ENCODE measurements around the gene MACF1. TPM values are rescaled to one million over a fixed set of nuclear protein-coding genes. Genes with fewer than 3 reads are reported as not detected.

Gene MACF1
- total RNA-seq, 2 donors from 2014 or later = 273 to 278 TPM

DNA sequence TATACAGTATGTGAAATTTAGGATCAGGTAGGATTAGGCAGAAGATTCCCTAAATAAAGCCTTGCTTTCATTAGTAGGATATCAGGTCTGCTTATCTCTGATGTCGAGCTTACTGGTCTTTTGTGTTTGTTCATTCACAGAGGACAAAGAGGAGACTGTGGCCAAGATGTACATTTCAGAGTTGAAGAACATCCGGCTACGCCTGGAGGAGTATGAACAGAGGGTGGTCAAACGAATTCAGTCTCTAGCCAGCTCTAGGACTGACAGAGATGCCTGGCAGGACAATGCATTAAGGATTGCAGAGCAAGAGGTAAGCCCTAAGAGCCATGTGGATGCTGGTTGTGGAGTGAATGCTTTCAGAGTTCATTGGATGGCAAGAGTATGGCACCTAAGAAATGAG lies 106.2 kb downstream of the MACF1 start:
- Histone ChIP-seq H3K4me3 (no peak overlapping the region), H3K36me3 (peaks cover 83% of the 10 kb centered on the region), H3K27me3 (no peaks in the 10 kb centered on the region), H3K4me1 (no peaks in the 10 kb centered on the region), H3K9me3 (no peaks in the 10 kb centered on the region), H3K27ac (no peak overlapping the region)
- TF ChIP-seq, protein P1, sequence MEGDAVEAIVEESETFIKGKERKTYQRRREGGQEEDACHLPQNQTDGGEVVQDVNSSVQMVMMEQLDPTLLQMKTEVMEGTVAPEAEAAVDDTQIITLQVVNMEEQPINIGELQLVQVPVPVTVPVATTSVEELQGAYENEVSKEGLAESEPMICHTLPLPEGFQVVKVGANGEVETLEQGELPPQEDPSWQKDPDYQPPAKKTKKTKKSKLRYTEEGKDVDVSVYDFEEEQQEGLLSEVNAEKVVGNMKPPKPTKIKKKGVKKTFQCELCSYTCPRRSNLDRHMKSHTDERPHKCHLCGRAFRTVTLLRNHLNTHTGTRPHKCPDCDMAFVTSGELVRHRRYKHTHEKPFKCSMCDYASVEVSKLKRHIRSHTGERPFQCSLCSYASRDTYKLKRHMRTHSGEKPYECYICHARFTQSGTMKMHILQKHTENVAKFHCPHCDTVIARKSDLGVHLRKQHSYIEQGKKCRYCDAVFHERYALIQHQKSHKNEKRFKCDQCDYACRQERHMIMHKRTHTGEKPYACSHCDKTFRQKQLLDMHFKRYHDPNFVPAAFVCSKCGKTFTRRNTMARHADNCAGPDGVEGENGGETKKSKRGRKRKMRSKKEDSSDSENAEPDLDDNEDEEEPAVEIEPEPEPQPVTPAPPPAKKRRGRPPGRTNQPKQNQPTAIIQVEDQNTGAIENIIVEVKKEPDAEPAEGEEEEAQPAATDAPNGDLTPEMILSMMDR (IDR thresholded peaks at IDR 0.05) = no peak
- DNase-seq (ENCODE audit: low spot score) = no peak

DNA sequence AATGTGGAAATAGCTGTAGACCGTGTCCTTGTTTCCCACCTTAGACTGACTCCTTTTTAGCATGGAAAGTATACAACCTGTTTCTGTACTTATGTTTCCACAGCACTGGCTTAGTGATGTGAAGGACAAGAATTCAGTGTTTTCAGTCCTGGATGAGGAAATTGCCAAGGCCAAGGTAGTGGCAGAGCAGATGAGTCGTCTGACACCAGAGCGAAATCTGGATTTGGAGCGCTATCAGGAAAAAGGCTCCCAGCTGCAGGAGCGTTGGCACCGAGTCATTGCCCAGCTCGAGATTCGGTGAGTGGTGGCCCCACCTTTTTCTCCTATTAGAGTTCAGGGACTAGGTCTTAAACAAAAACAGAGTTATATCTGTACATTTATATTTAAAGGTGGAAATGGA lies 112.6 kb downstream of the MACF1 start:
- no peak overlapping the region for H3K4me3 ChIP-seq
- no peaks in the 10 kb centered on the region for H3K9me3 ChIP-seq
- H3K36me3 ChIP-seq = peaks cover 96% of the 10 kb centered on the region
- H3K27me3 ChIP-seq = no peaks in the 10 kb centered on the region
- peak overlapping the region in 1 of 2 donors; percentile 26 for H3K27ac ChIP-seq
- no peak for DNase-seq (ENCODE audit: low spot score)
- H3K4me1 ChIP-seq = peaks cover 0 to 4% of the 10 kb centered on the region in 2 donors
- TF ChIP-seq, protein P1 (IDR thresholded peaks at IDR 0.05) = no peak

DNA sequence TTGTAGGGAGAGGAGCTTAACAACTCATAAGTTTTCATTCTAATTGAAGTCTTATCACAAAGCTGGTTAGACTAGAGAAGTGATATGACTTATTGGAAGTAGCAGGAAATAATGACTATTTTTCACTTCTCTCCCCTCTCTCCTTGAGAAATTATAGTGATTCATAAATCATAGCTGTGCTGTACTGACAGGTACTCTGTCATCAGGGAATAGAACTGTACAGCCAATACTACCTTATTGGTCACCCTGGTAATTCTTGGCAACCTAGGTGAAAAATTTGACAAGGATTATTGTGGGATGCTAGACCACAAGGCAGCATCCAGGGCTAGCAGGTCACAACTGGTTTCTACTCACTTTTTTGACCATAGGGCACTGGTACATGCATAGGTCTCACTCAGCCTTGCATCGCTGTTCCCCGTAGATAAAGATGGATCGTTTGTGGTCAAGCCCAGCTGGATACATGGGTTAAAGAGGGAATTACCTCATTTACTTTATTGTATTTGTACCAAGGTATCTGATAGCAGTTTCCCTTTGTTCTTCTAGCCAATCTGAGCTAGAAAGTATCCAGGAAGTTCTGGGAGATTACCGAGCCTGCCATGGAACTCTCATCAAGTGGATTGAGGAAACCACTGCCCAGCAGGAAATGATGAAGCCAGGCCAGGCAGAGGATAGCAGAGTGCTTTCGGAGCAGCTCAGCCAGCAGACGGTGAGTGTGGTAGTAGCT lies 113.6 kb downstream of the MACF1 start:
- H3K27me3 ChIP-seq = no peaks in the 10 kb centered on the region
- peaks cover 0 to 4% of the 10 kb centered on the region in 2 donors for H3K4me1 ChIP-seq
- no peak overlapping the region for H3K27ac ChIP-seq
- TF ChIP-seq, protein P1 (IDR thresholded peaks at IDR 0.05) = no peak
- DNase-seq (ENCODE audit: low spot score) = no peak
- H3K9me3 ChIP-seq = no peaks in the 10 kb centered on the region
- H3K36me3 ChIP-seq = peaks cover 97% of the 10 kb centered on the region
- no peak overlapping the region for H3K4me3 ChIP-seq

DNA sequence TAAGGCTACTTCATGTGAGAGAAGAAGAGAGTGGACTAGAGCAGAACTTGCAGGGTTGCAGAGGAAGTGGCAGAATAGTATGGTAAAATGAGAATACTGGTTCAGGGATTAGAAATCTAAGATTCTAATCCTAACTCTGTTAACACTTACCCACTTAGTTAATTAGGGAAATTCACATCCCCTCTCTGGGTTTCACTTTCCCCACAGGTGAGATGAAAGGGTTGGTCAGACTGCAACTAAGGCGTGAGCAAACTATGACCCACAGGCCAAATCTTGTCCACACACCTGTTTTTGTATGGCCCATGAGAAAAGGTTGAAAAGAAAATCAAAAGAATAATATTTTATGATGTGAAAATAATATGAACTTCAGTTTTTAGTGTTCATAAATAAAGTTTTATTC lies 117.5 kb downstream of the MACF1 start:
- no peak for DNase-seq (ENCODE audit: low spot score)
- Histone ChIP-seq H3K27ac (peak overlapping the region in 1 of 2 donors; percentile 15), H3K36me3 (peaks cover 95% of the 10 kb centered on the region), H3K4me3 (no peak overlapping the region), H3K4me1 (peaks cover 0 to 4% of the 10 kb centered on the region in 2 donors), H3K9me3 (no peaks in the 10 kb centered on the region), H3K27me3 (no peaks in the 10 kb centered on the region)
- TF ChIP-seq, protein P1 (IDR thresholded peaks at IDR 0.05) = no peak

DNA sequence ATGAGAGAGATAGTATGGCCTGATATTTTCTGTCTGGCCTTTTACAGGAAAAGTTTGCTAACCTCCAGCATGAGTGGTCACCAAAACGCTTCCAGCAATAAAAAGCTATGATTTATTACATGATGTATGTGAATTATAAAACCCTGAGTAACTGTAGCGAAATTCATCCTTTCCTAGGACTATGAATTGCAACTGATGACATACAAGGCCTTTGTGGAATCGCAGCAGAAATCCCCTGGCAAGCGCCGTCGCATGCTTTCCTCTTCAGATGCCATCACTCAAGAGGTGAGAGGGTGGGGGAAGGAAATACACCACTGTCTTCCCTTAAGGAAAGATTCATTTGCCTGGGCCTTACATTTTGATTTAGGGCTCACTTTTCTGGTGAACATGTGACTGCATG lies 117.9 kb downstream of the MACF1 start:
- H3K27me3 ChIP-seq = no peaks in the 10 kb centered on the region
- H3K4me1 ChIP-seq = peaks cover 0 to 4% of the 10 kb centered on the region in 2 donors
- H3K36me3 ChIP-seq = peaks cover 96% of the 10 kb centered on the region
- H3K4me3 ChIP-seq = no peak overlapping the region
- TF ChIP-seq, protein P1 (IDR thresholded peaks at IDR 0.05) = no peak
- no peaks in the 10 kb centered on the region for H3K9me3 ChIP-seq
- DNase-seq (ENCODE audit: low spot score) = no peak
- peak overlapping the region in 1 of 2 donors; percentile 15 for H3K27ac ChIP-seq

DNA sequence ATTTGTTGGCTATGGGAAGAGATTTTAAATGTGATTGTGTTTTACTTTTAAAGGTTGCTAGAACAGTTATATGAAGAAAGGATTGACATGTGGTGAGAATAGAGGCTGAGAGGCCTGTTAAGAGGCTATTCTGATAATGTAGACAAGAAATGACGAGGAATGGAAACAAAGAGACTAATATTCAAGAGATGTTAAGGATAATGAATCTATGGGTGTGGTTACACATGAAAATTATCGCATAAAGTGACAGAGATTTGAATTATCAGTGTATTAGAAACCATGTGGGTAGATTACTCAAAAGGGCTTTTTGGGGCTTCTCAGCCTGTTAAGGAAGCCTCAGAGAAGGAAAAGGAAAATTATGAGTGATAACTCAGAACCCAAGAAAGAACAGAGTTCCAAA lies 120.4 kb downstream of the MACF1 start:
- H3K4me1 ChIP-seq = no peaks in the 10 kb centered on the region
- TF ChIP-seq, protein P1 (IDR thresholded peaks at IDR 0.05) = no peak
- peaks cover 95% of the 10 kb centered on the region for H3K36me3 ChIP-seq
- no peak overlapping the region for H3K27ac ChIP-seq
- H3K4me3 ChIP-seq = no peak overlapping the region
- no peaks in the 10 kb centered on the region for H3K9me3 ChIP-seq
- DNase-seq (ENCODE audit: low spot score) = no peak
- H3K27me3 ChIP-seq = no peaks in the 10 kb centered on the region

All from right atrium auricular region (tissue), 2 donors.